Measurements from ENCODE around the gene CNGB1. TPM values are rescaled to one million over a fixed set of nuclear protein-coding genes. Genes with fewer than 3 reads are reported as not detected.
"Not testable (repeated sequence)": the region's sequence is repeated elsewhere in the genome, so short reads cannot be mapped to it uniquely, and the experiment has no call there.

CNGB1 gene
- total RNA-seq, 4 donors from 2014 or later = 0.13 TPM; not detected in 3

DNA sequence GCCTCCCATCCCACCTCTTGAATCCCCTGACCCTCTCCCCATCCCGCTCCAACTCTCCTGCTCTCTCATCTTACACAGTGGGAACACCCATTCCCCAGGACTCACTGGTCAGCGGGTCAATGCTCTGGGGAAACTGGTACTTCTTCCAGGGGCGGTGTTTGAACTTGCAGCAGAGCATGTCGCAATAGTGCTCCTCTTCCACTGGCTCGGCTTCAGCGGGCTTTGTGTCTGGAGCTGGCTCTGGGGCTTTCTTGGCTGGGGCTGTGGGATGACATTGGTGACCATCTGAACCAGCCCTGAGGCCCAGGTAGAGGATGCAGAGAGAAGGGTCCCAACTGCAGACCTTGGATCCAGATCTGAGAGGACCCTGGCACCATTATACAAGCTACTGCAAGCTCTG, 51.9 kb downstream of the CNGB1 start:
- no peaks in the 10 kb centered on the region for H3K9me3 ChIP-seq
- H3K27ac ChIP-seq = no peak overlapping the region
- TF ChIP-seq, protein P1, sequence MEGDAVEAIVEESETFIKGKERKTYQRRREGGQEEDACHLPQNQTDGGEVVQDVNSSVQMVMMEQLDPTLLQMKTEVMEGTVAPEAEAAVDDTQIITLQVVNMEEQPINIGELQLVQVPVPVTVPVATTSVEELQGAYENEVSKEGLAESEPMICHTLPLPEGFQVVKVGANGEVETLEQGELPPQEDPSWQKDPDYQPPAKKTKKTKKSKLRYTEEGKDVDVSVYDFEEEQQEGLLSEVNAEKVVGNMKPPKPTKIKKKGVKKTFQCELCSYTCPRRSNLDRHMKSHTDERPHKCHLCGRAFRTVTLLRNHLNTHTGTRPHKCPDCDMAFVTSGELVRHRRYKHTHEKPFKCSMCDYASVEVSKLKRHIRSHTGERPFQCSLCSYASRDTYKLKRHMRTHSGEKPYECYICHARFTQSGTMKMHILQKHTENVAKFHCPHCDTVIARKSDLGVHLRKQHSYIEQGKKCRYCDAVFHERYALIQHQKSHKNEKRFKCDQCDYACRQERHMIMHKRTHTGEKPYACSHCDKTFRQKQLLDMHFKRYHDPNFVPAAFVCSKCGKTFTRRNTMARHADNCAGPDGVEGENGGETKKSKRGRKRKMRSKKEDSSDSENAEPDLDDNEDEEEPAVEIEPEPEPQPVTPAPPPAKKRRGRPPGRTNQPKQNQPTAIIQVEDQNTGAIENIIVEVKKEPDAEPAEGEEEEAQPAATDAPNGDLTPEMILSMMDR (IDR thresholded peaks at IDR 0.05) = no peak
- no peak for TF ChIP-seq POLR2A (IDR thresholded peaks at IDR 0.05)
- H3K4me3 ChIP-seq (replicated peaks in 1 of 3) = no peak overlapping the region
- H3K27me3 ChIP-seq = no peaks in the 10 kb centered on the region
- intact Hi-C loops (cut with DNase I) = no loop called here
- H3K36me3 ChIP-seq = no peaks in the 10 kb centered on the region
- no peaks in the 10 kb centered on the region for H3K4me1 ChIP-seq
- 87 to 96% methylated on average over 4 to 6 of the region's 6 CpGs for WGBS, 2 donors
- no peak for DNase-seq

GRCh38 chr16:57918444-57918843, 52.5 kb downstream of the CNGB1 start:
- 79 to 89% methylated on average over 3 of the region's 3 CpGs for WGBS, 2 donors
- no peaks in the 10 kb centered on the region for H3K36me3 ChIP-seq
- no peak for DNase-seq
- intact Hi-C loops (cut with DNase I) = no loop called here
- H3K4me3 ChIP-seq (replicated peaks in 1 of 3) = no peak overlapping the region
- H3K4me1 ChIP-seq = no peaks in the 10 kb centered on the region
- H3K27me3 ChIP-seq = no peaks in the 10 kb centered on the region
- H3K27ac ChIP-seq = no peak overlapping the region
- TF ChIP-seq, protein P1 (IDR thresholded peaks at IDR 0.05) = no peak
- TF ChIP-seq POLR2A (IDR thresholded peaks at IDR 0.05) = no peak
- no peaks in the 10 kb centered on the region for H3K9me3 ChIP-seq

DNA sequence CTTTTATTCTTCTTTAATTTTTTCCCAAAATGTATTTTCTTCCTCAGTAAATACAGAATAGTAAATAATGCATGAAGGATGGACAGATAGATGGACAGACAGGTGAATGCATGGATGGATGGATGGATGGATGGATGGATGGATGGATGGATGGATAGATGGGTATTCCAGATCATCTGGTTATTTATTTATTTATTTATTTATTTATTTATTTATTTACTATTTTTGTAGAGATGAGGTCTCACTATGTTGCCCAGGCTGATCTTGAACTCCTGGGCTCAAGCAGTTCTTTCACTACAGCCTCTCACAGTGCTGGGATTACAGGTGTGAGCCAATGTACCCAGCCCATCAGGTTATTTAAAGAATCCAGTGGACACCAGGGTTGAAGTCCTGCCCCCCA, 53.0 kb downstream of the CNGB1 start:
- H3K4me3 ChIP-seq (replicated peaks in 1 of 3); H3K27me3 ChIP-seq; H3K27ac ChIP-seq; DNase-seq; H3K36me3 ChIP-seq; intact Hi-C loops (cut with DNase I); H3K9me3 ChIP-seq; H3K4me1 ChIP-seq: not testable (repeated sequence)

- DNase-seq; H3K9me3 ChIP-seq; H3K27ac ChIP-seq; H3K27me3 ChIP-seq; H3K4me3 ChIP-seq (replicated peaks in 1 of 3); H3K4me1 ChIP-seq; intact Hi-C loops (cut with DNase I); H3K36me3 ChIP-seq: not testable (repeated sequence)
- 80 to 88% methylated on average over 2 of the region's 2 CpGs for WGBS, 2 donors
Observed at GRCh38 chr16:57917489-57917888, 53.4 kb downstream of the CNGB1 start.

DNA sequence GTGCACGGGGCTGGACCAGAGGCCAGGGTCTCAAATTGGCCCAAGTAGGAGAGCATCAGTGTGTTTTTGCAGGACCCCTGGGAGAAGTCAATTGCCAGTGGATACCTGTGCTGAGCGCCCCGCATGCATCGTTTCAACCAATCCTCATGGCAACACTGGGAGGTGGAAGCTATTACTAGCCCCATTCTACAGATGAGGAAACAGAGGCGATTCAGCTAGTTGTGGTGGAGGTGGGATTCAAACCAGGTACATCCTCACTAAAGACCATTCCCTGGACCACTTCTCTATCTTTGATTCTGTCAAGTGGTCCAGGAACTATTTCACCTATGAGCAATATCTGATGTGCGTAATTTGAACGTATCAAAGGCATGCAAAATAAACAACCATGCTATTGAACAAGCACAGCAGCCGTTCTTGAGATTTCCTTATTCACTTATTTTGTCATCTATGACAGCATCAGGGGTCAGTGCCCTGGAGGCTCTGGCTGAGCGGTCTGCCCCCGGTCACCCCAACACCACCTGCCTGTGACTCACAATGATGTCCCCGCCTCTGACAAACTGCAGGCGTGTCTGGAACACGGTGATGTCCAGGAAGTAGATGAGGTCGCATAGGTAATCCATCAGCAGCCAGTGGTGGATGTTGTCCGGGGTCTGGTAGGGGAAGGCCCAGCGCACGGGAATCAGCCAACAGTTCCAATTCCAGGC, 54.0 kb downstream of the CNGB1 start:
- WGBS, 2 donors = 83 to 86% methylated on average over 17 of the region's 17 CpGs
- TF ChIP-seq, protein P1 (IDR thresholded peaks at IDR 0.05) = no peak
- no peak for TF ChIP-seq POLR2A (IDR thresholded peaks at IDR 0.05)
- intact Hi-C loops (cut with DNase I) = no loop called here
- Histone ChIP-seq H3K36me3 (no peaks in the 10 kb centered on the region), H3K4me3 (replicated peaks in 1 of 3) (no peak overlapping the region), H3K27me3 (no peaks in the 10 kb centered on the region), H3K9me3 (no peaks in the 10 kb centered on the region), H3K4me1 (no peaks in the 10 kb centered on the region), H3K27ac (no peak overlapping the region)
- DNase-seq = no peak

DNA sequence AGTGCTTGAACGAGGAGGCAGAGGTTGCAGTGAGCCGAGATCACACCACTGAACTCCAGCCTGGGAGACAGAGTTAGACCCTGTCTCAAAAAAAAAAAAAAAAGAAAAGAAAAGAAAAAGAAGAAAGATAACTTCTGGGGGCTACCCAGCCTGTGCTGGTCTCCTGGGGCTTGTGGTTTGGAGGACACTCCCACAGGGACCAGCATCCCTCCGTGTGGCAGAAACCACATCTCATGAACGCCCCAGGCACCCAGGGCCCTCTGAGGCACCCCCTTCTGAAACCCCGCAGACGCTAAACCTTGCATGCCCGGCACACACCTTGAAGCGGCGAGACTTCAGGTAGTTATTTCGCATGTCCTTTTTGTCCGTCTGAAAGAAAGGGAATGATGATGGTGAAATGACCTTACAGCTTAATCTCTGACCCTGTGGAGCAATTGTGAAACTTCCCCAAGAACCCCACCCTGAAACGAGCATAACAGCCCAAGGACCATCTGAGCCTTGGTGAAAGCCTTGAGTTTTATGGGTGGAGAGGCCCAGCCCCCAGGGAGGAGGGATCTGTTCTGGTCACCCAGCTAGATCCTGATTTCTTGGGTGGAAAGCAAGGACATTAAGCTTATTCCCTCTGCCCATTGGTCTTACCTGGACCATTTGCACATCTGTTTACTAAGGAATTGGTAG, 55.0 kb downstream of the CNGB1 start:
- Histone ChIP-seq H3K27me3 (no peaks in the 10 kb centered on the region), H3K9me3 (no peaks in the 10 kb centered on the region), H3K4me1 (no peaks in the 10 kb centered on the region), H3K36me3 (no peaks in the 10 kb centered on the region), H3K4me3 (replicated peaks in 1 of 3) (no peak overlapping the region), H3K27ac (no peak overlapping the region)
- 84 to 86% methylated on average over 12 of the region's 12 CpGs for WGBS, 2 donors
- intact Hi-C loops (cut with DNase I) = no loop called here
- DNase-seq = no peak
- TF ChIP-seq, protein P1 (IDR thresholded peaks at IDR 0.05) = no peak
- TF ChIP-seq POLR2A (IDR thresholded peaks at IDR 0.05) = no peak
